Ovary (tissue), 3 donors: ENCODE data around the gene TMC2.

ENCODE experiments used
- EP300 ChIP-seq: sonication (generic); formaldehyde crosslinking; IDR thresholded peaks from one replicate; pipeline ENCODE4 v1.6.1; 2017; ENCODE audit warnings: antibody characterized with exemption
- POLR2A ChIP-seq: fragments of 450-650 bp; IDR thresholded peaks from one replicate; pipeline ENCODE4 v1.6.1; 2017; ENCODE audit warnings: antibody characterized with exemption, mild to moderate bottlenecking, moderate library complexity
- TF ChIP-seq, protein P1 (sequence below), 3 donors: fragments of 450-650 bp in 2 of 3; fragments of 200-600 bp in 1 of 3; IDR thresholded peaks; one replicate each; pipeline versions ENCODE4 v1.5.1 to v1.8.0; 2016 to 2022; ENCODE audit warnings: antibody characterized with exemption in 3 of 3, mild to moderate bottlenecking in 1 of 3
- donor health status: DM: no; HTN: no; CAD: no.

DNA sequence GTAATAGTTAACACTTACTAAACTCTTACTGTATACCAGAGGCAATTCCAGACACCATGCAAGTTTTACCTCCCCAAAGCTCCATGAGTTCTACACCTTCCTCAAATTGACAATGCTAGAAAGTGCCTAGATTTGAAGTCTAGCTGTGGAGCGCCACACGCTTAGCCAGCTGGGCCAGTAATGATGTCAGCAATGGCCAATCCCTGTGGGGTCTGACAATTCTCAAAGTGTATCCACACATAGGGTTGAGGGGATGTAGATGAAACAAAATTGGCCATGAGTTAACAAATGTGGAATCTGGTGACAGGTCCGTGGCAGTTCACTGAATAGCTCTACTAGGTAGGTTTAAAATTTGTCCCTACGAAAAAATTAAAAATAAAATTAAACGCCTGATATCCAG, 28.9 kb upstream of the TMC2 start:
- TF ChIP-seq, protein P1, sequence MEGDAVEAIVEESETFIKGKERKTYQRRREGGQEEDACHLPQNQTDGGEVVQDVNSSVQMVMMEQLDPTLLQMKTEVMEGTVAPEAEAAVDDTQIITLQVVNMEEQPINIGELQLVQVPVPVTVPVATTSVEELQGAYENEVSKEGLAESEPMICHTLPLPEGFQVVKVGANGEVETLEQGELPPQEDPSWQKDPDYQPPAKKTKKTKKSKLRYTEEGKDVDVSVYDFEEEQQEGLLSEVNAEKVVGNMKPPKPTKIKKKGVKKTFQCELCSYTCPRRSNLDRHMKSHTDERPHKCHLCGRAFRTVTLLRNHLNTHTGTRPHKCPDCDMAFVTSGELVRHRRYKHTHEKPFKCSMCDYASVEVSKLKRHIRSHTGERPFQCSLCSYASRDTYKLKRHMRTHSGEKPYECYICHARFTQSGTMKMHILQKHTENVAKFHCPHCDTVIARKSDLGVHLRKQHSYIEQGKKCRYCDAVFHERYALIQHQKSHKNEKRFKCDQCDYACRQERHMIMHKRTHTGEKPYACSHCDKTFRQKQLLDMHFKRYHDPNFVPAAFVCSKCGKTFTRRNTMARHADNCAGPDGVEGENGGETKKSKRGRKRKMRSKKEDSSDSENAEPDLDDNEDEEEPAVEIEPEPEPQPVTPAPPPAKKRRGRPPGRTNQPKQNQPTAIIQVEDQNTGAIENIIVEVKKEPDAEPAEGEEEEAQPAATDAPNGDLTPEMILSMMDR (IDR thresholded peaks at IDR 0.05) = no peak
- TF ChIP-seq POLR2A (no peak), EP300 (no peak)
